Astrocyte (in vitro differentiated cells and primary cell): ENCODE data around the gene KCNG4. TPM values are rescaled to one million over a fixed set of nuclear protein-coding genes. Genes with fewer than 3 reads are reported as not detected.

Experiments
- DNase-seq: peaks from one replicate; pipeline ENCODE4 v3.0.0-alpha.2; 2010; ENCODE audit warnings: low read depth
- FAIRE-seq: peaks from 2 replicates; lab custom pipeline; 2011; peaks lifted over from hg19 to GRCh38; lab: Jason Lieb, UNC
- H2AFZ ChIP-seq: 2 replicates; pipeline ENCODE4 v1.6.0; 2012; ENCODE audit warnings: low read depth, low read length, inconsistent platforms
- H3K27ac ChIP-seq: 2 replicates; pipeline ENCODE4 v1.5.1; 2011; ENCODE audit warnings: low read depth, low read length, inconsistent platforms
- H3K27me3 ChIP-seq: 2 replicates; pipeline ENCODE4 v1.6.0; 2011; ENCODE audit warnings: low read length, inconsistent platforms; ENCODE audit not compliant: insufficient read depth
- H3K36me3 ChIP-seq: 2 replicates; pipeline ENCODE4 v1.5.1; 2011; ENCODE audit warnings: low read length, inconsistent platforms; ENCODE audit not compliant: insufficient read depth
- H3K4me1 ChIP-seq: 2 replicates; pipeline ENCODE4 v1.5.1; 2011; ENCODE audit warnings: low read length, inconsistent platforms; ENCODE audit not compliant: insufficient read depth
- H3K4me2 ChIP-seq: 2 replicates; pipeline ENCODE4 v1.6.0; 2012; ENCODE audit warnings: low read length, inconsistent platforms
- H3K4me3 ChIP-seq: 2 replicates; pipeline ENCODE4 v1.5.1; 2011; ENCODE audit warnings: low read depth, mild to moderate bottlenecking, low read length, inconsistent platforms; ENCODE audit not compliant: insufficient read depth
- H3K79me2 ChIP-seq: 2 replicates; pipeline ENCODE4 v1.6.0; 2012; ENCODE audit warnings: mild to moderate bottlenecking, low read length, inconsistent platforms; ENCODE audit not compliant: insufficient read depth
- H3K9ac ChIP-seq: 2 replicates; pipeline ENCODE4 v1.6.0; 2012; ENCODE audit warnings: mild to moderate bottlenecking, low read length, inconsistent platforms
- H3K9me3 ChIP-seq: 2 replicates; pipeline ENCODE4 v1.5.1; 2012; ENCODE audit warnings: low read depth, mild to moderate bottlenecking, low read length, inconsistent platforms; ENCODE audit not compliant: insufficient read depth
- H4K20me1 ChIP-seq: 2 replicates; pipeline ENCODE4 v1.6.0; 2012; ENCODE audit warnings: low read length, inconsistent platforms; ENCODE audit not compliant: insufficient read depth
- H3K27ac Mint-ChIP-seq: one replicate; pipeline ENCODE4 v1.8.0; 2021; ENCODE audit warnings: mild to moderate bottlenecking, mixed read lengths; ENCODE audit not compliant: unreplicated experiment
- H3K27me3 Mint-ChIP-seq: one replicate; pipeline ENCODE4 v1.8.0; 2021; ENCODE audit warnings: low read depth, mixed read lengths; ENCODE audit not compliant: unreplicated experiment
- H3K36me3 Mint-ChIP-seq: one replicate; pipeline ENCODE4 v1.8.0; 2021; ENCODE audit warnings: low read depth, mixed read lengths; ENCODE audit not compliant: unreplicated experiment
- H3K4me1 Mint-ChIP-seq: one replicate; pipeline ENCODE4 v1.8.0; 2021; ENCODE audit warnings: low read depth, mixed read lengths; ENCODE audit not compliant: unreplicated experiment
- H3K4me3 Mint-ChIP-seq: one replicate; pipeline ENCODE4 v1.8.0; 2021; ENCODE audit warnings: mild to moderate bottlenecking, moderate library complexity, mixed read lengths; ENCODE audit not compliant: unreplicated experiment
- H3K9me3 Mint-ChIP-seq: one replicate; pipeline ENCODE4 v1.8.0; 2021; ENCODE audit warnings: mild to moderate bottlenecking, mixed read lengths; ENCODE audit not compliant: unreplicated experiment
- EZH2 ChIP-seq: IDR thresholded peaks from 2 replicates; pipeline ENCODE4 v1.6.1; 2012; ENCODE audit warnings: mild to moderate bottlenecking, low read length, inconsistent platforms; ENCODE audit not compliant: insufficient read depth
- total RNA-seq: library from RNA; stranded (reverse); gene quantifications from 2 replicates; pipeline ENCODE4 v1.2.1, GENCODE V29; 2021
- TF ChIP-seq, protein P1 (sequence below): IDR thresholded peaks from 2 replicates; pipeline ENCODE4 v1.5.1; 2011; ENCODE audit warnings: low read depth, mild to moderate bottlenecking, inconsistent platforms, low read length, moderate library complexity; ENCODE audit not compliant: insufficient read depth

Gene KCNG4
- total RNA-seq, 1 donor from 2014 or later, result not detected

DNA sequence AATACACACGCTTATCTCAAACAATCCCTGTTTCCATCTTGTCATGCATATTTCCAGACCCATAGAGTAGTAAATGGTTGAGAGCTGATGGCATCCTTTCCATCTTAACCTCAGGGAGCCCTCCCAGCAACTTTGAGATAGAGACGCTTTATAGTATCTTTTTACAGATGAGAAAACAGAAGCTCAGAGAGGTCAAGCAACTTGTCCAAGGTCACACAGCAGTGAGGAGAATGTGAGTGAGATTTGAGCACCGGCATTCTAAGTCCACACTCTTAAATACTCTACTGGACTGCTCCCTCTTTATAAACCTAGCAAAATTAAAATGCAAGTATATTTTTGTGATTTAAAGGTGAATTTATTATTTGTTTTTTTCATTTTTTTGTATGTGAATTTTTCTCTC, 19.9 kb upstream of the KCNG4 start:
- Histone ChIP-seq H3K9ac (no peak overlapping the region), H3K4me2 (no peak overlapping the region), H4K20me1 (no peaks in the 10 kb centered on the region), H3K4me3 (no peak overlapping the region), H3K9me3 (peaks cover 7% of the 10 kb centered on the region), H3K4me1 (no peaks in the 10 kb centered on the region), H3K27ac (no peak overlapping the region), H3K36me3 (no peaks in the 10 kb centered on the region), H3K27me3 (peaks cover 15% of the 10 kb centered on the region), H3K79me2 (no peaks in the 10 kb centered on the region), H2AFZ (no peak overlapping the region)
- Mint-ChIP-seq H3K9me3 (peaks cover 3% of the 10 kb centered on the region), H3K27me3 (peaks cover 39% of the 10 kb centered on the region), H3K4me1 (no peaks in the 10 kb centered on the region), H3K36me3 (no peaks in the 10 kb centered on the region), H3K4me3 (no peak overlapping the region), H3K27ac (no peak overlapping the region)
- no peak for DNase-seq
- FAIRE-seq, result no peak
- TF ChIP-seq, protein P1, sequence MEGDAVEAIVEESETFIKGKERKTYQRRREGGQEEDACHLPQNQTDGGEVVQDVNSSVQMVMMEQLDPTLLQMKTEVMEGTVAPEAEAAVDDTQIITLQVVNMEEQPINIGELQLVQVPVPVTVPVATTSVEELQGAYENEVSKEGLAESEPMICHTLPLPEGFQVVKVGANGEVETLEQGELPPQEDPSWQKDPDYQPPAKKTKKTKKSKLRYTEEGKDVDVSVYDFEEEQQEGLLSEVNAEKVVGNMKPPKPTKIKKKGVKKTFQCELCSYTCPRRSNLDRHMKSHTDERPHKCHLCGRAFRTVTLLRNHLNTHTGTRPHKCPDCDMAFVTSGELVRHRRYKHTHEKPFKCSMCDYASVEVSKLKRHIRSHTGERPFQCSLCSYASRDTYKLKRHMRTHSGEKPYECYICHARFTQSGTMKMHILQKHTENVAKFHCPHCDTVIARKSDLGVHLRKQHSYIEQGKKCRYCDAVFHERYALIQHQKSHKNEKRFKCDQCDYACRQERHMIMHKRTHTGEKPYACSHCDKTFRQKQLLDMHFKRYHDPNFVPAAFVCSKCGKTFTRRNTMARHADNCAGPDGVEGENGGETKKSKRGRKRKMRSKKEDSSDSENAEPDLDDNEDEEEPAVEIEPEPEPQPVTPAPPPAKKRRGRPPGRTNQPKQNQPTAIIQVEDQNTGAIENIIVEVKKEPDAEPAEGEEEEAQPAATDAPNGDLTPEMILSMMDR, result no peak
- TF ChIP-seq EZH2, result no peak

DNA sequence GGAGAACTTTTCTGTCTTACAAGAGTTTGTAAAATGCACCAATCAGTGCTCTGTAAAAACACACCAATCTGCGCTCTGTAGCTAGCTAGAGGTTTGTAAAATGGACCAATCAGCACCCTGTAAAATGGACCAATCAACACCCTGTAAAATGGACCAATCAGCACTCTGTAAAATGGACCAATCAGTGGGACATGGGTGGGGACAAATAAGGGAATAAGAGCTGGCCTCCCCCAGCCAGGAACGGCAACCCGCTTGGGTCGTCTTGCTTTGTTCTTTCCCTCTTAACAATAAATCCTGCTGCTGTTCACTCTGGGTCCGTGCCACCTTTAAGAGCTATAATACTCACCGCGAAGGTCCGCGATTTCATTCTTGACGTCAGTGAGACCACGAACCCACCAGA, 18.5 kb upstream of the KCNG4 start:
- TF ChIP-seq, protein P1, result no peak
- no peak for TF ChIP-seq EZH2
- Histone ChIP-seq H3K4me1 (no peaks in the 10 kb centered on the region), H3K27ac (no peak overlapping the region), H3K36me3 (no peaks in the 10 kb centered on the region), H3K9ac (no peak overlapping the region), H3K4me3 (no peak overlapping the region), H3K4me2 (no peak overlapping the region), H2AFZ (no peak overlapping the region), H3K9me3 (peaks cover 7% of the 10 kb centered on the region), H3K79me2 (no peaks in the 10 kb centered on the region), H3K27me3 (peaks cover 19% of the 10 kb centered on the region), H4K20me1 (no peaks in the 10 kb centered on the region)
- DNase-seq (no peak), FAIRE-seq (no peak)
- H3K27me3 Mint-ChIP-seq, result peaks cover 46% of the 10 kb centered on the region
- no peaks in the 10 kb centered on the region for H3K4me1 Mint-ChIP-seq
- no peak overlapping the region for H3K27ac Mint-ChIP-seq
- H3K9me3 Mint-ChIP-seq, result peaks cover 6% of the 10 kb centered on the region
- H3K36me3 Mint-ChIP-seq, result no peaks in the 10 kb centered on the region
- no peak overlapping the region for H3K4me3 Mint-ChIP-seq

DNA sequence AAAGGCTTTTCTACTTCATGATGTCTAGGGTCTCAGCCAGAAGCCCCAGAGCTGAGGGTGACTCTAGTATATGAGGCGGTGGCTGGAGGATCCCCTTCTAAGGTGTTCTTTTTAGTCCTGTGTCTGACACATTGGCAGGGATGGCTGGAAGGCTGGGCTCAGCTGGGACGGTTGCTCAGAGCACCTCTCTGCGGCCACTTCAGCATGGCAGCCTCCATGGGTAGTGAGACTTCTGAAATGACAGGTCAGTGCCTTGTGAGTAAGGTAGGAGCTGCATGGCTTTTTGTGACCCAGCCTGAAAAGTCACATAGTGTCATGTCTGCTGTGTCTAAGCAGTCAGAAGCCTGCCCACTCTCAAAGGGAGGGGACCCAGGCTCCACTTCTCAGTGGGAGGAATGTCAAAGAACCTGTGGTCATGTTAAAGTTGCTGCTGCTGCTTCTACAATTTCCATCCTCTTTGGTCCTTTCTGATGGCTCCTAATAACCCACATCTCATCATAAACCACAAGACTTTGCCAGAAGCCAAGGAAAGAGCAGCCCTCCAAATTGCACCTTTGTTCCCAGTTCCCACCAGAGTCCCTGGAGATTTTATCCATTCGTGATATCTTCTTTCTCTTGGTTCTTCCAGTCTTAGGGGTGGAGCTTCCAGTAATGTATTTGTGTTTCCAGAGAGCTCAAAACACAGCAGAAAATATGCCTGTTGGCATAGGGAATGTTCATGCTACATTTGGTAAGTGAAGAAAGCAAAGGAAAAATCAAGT, 15.4 kb upstream of the KCNG4 start:
- no peak overlapping the region for H3K9ac ChIP-seq
- H3K27ac ChIP-seq, result no peak overlapping the region
- Mint-ChIP-seq H3K36me3 (no peaks in the 10 kb centered on the region), H3K4me3 (no peak overlapping the region), H3K9me3 (peaks cover 6% of the 10 kb centered on the region), H3K4me1 (no peaks in the 10 kb centered on the region), H3K27me3 (peaks cover 55% of the 10 kb centered on the region), H3K27ac (no peak overlapping the region)
- FAIRE-seq (no peak), DNase-seq (no peak)
- no peaks in the 10 kb centered on the region for H3K4me1 ChIP-seq
- H3K9me3 ChIP-seq, result peaks cover 7% of the 10 kb centered on the region
- no peak for TF ChIP-seq EZH2
- H2AFZ ChIP-seq, result no peak overlapping the region
- H3K4me2 ChIP-seq, result no peak overlapping the region
- H4K20me1 ChIP-seq, result no peaks in the 10 kb centered on the region
- H3K79me2 ChIP-seq, result no peaks in the 10 kb centered on the region
- H3K4me3 ChIP-seq, result no peak overlapping the region
- H3K36me3 ChIP-seq, result no peaks in the 10 kb centered on the region
- H3K27me3 ChIP-seq, result peaks cover 14% of the 10 kb centered on the region
